Upper lobe of left lung (tissue), 6 donors: ENCODE data around the gene ENOPH1. TPM values are rescaled to one million over a fixed set of nuclear protein-coding genes. Genes with fewer than 3 reads are reported as not detected.

Experiments
- ATAC-seq, 2 donors: fragments of 200-7000 bp; cut with Tn5 transposase; one replicate each; pipeline ENCODE4 v1.9.1; 2022; ENCODE audit warnings: mild to moderate bottlenecking in 2 of 2, moderate library complexity in 2 of 2; ENCODE audit not compliant: low FRiP score in 2 of 2
- DNase-seq, 2 donors: peaks; one replicate each; pipeline ENCODE4 v3.0.0-alpha.2; 2019 to 2020
- H3K27ac ChIP-seq, 4 donors: fragments of 200-600 bp; sonication (generic); one replicate each; pipeline ENCODE4 v1.5.1; 2016 to 2019
- H3K27me3 ChIP-seq, 4 donors: fragments of 200-600 bp; sonication (generic); one replicate each; pipeline ENCODE4 v1.5.1; 2017 to 2019
- H3K36me3 ChIP-seq, 4 donors: fragments of 200-600 bp; sonication (generic); one replicate each; pipeline ENCODE4 v1.5.1; 2016 to 2019
- H3K4me1 ChIP-seq, 4 donors: fragments of 200-600 bp; sonication (generic); one replicate each; pipeline ENCODE4 v1.5.1; 2018 to 2019
- H3K4me3 ChIP-seq, 4 donors: fragments of 200-600 bp; sonication (generic); one replicate each; pipeline ENCODE4 v1.5.1; 2017 to 2019; ENCODE audit warnings: mild to moderate bottlenecking in 2 of 4, moderate library complexity in 1 of 4
- H3K9me3 ChIP-seq, 4 donors: fragments of 200-600 bp; sonication (generic); one replicate each; pipeline ENCODE4 v1.5.1; 2018 to 2019
- EP300 ChIP-seq, 4 donors: sonication (generic); formaldehyde crosslinking; IDR thresholded peaks; one replicate each; pipeline ENCODE4 v1.5.1; 2017; ENCODE audit warnings: antibody characterized with exemption in 4 of 4, control low read depth in 2 of 4
- POLR2A ChIP-seq, 4 donors: fragments of 450-650 bp; IDR thresholded peaks; one replicate each; pipeline ENCODE4 v1.5.1; 2016 to 2017; ENCODE audit warnings: antibody characterized with exemption in 4 of 4, mild to moderate bottlenecking in 2 of 4
- POLR2AphosphoS5 ChIP-seq, 2 donors: sonication (generic); formaldehyde crosslinking; IDR thresholded peaks; one replicate each; pipeline ENCODE4 v1.5.1; 2017; ENCODE audit warnings: antibody characterized with exemption in 2 of 2
- WGBS, 2 donors: methylation state at CpG; one replicate each; pipeline ENCODE4 v1.1.5; 2017 to 2018; 5-methylcytosine and 5-hydroxymethylcytosine counted together
- small RNA-seq, 4 donors: library from RNA; depleted of rRNA; stranded (forward); fragments of <200 nt; gene quantifications; one replicate each; pipeline ENCODE3, GENCODE V24; 2016
- total RNA-seq, 6 donors: library from RNA; depleted of rRNA in 4 of 6; stranded (reverse); fragments of >200 nt in 4 of 6; gene quantifications; one replicate each; pipeline versions ENCODE4 v1.1.0 to v1.2.1, GENCODE V29; 2016 to 2021
- TF ChIP-seq, protein P1 (sequence below), 6 experiments: fragments of 450-650 bp in 4 of 6; fragments of 200-600 bp in 2 of 6; sonication (generic) in 2 of 6; IDR thresholded peaks; one replicate each; pipeline ENCODE4 v1.5.1; 2016 to 2019; ENCODE audit warnings: antibody characterized with exemption in 6 of 6
- donor health status: DM: no; HTN: no; CAD: no; lungs with moderate emphysema.
- donor health status: DM: no; HTN: yes; CAD: no; lungs with severe emphysema.

ENOPH1 gene
- total RNA-seq, 6 donors from 2014 or later: 8.4 to 29.9 (median 25.8) TPM

DNA sequence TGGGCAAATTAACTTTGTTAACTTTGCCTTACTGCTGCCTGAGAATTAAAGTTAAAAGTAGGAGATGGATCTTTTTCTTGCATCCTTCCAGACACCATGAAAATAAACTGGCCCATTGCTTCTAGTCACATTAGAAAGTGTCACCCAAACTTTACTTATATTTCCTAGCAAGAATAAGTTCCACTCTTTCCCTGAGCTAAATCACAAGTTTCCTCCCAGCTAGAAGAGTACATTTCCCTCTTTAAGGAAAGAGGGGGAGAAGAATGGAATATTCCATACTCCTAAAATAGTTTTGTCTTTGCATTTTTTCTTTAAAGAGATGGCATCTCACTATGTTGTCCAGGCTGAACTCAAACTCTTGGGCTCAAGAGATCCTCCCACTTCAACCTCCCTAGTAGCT is 77.6 kb downstream of the ENOPH1 start:
- ATAC-seq: no peak
- H3K9me3 ChIP-seq: no peaks in the 10 kb centered on the region
- no peak for TF ChIP-seq EP300 (IDR thresholded peaks at IDR 0.05)
- TF ChIP-seq POLR2AphosphoS5 (IDR thresholded peaks at IDR 0.05): no peak
- no peak for TF ChIP-seq POLR2A (IDR thresholded peaks at IDR 0.05)
- TF ChIP-seq, protein P1, sequence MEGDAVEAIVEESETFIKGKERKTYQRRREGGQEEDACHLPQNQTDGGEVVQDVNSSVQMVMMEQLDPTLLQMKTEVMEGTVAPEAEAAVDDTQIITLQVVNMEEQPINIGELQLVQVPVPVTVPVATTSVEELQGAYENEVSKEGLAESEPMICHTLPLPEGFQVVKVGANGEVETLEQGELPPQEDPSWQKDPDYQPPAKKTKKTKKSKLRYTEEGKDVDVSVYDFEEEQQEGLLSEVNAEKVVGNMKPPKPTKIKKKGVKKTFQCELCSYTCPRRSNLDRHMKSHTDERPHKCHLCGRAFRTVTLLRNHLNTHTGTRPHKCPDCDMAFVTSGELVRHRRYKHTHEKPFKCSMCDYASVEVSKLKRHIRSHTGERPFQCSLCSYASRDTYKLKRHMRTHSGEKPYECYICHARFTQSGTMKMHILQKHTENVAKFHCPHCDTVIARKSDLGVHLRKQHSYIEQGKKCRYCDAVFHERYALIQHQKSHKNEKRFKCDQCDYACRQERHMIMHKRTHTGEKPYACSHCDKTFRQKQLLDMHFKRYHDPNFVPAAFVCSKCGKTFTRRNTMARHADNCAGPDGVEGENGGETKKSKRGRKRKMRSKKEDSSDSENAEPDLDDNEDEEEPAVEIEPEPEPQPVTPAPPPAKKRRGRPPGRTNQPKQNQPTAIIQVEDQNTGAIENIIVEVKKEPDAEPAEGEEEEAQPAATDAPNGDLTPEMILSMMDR (IDR thresholded peaks at IDR 0.05): no peak

DNA sequence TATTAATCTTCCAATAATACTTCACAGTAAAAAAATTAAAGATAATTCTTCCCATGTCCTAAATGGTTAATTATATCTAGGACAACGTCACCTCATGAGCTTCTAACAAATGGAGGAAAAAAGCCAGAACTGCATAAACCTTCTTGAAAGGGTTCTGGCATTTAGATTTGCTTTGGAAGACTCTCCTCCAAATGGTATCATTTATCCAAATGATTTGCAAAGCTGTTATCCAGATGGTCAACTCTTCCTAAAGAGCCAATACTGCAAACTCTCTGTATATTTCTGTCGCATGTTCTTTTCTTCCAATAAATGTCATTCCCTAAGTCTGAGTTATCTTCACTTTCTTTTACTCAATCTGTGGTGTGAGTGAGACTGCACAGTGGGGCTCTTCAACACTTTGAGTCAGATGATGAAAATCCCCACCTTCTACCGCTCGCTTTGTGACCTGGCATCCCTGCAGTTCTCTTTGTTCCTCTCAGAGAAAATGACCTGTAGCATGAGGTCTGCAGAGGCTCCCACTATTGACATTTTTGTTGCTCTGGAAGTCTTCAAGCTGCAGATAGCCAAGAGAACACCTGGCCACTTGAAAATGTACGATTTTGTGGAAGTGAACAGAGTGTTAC is 78.5 kb downstream of the ENOPH1 start:
- Histone ChIP-seq H3K9me3 (no peaks in the 10 kb centered on the region), H3K4me3 (no peak overlapping the region), H3K27me3 (no peaks in the 10 kb centered on the region), H3K36me3 (no peaks in the 10 kb centered on the region), H3K27ac (no peak overlapping the region), H3K4me1 (no peaks in the 10 kb centered on the region)
- TF ChIP-seq POLR2A (IDR thresholded peaks at IDR 0.05): no peak
- ATAC-seq (no peak), DNase-seq (no peak)
- WGBS, 2 donors: 77 to 80% methylated on average over 5 of the region's 5 CpGs

More for the DNA sequence above, 77.6 kb downstream of the ENOPH1 start:
- no peaks in the 10 kb centered on the region for H3K4me1 ChIP-seq
- no peaks in the 10 kb centered on the region for H3K27me3 ChIP-seq
- H3K36me3 ChIP-seq: no peaks in the 10 kb centered on the region
- no peak for DNase-seq
- H3K27ac ChIP-seq: no peak overlapping the region
- no peak overlapping the region for H3K4me3 ChIP-seq

DNA sequence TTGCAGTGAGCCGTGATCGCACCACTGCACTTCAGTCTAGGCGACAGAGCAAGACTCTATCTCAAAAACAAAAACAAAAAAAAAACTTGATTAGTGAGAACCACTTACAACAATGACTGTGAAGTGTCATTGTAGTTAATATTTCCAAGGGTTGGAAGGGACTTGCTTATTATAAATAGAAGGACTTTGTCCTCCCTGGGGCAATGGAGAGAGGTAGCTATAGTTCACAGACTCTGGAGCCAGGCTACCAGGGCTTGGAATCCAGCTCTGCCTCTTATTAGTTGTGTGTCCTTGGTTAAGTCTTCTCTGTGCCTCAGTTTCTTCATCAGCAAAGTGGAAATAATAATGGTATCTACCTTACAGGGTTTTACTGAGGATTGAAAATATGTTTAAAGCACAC is 79.8 kb downstream of the ENOPH1 start:
- ATAC-seq (no peak), DNase-seq (no peak)
- H3K9me3 ChIP-seq: no peaks in the 10 kb centered on the region
- H3K4me1 ChIP-seq: no peaks in the 10 kb centered on the region
- H3K36me3 ChIP-seq: no peaks in the 10 kb centered on the region
- no peak overlapping the region for H3K27ac ChIP-seq
- WGBS, 2 donors: 95 to 96% methylated on average over 3 of the region's 3 CpGs
- TF ChIP-seq, protein P1 (IDR thresholded peaks at IDR 0.05): no peak
- no peak for TF ChIP-seq EP300 (IDR thresholded peaks at IDR 0.05)
- TF ChIP-seq POLR2A (IDR thresholded peaks at IDR 0.05): no peak
- no peak for TF ChIP-seq POLR2AphosphoS5 (IDR thresholded peaks at IDR 0.05)
- H3K4me3 ChIP-seq: no peak overlapping the region
- H3K27me3 ChIP-seq: no peaks in the 10 kb centered on the region

Small RNAs within 50 kb of the gene (small RNA-seq; reads per million reads assigned to genes)
- 0 to 0.06 (median 0) reads per million in 4 donors for gene RF00150

Other genes with a start within 250 kb of the ENOPH1 start
- 100 to 1,000 TPM in 5 of 6 donors, 10 to 100 TPM in 1; 75.9 to 182 (median 135) TPM for gene HNRNPD, start 56.6 kb upstream of the ENOPH1 start, total RNA-seq
- 100 to 1,000 TPM; 141 to 249 (median 186) TPM for gene HNRNPDL, start 128 bp upstream of the ENOPH1 start, total RNA-seq
- gene TMEM150C, start 131.4 kb downstream of the ENOPH1 start, total RNA-seq: 1 to 10 TPM; 2.7 to 6.8 (median 4.9) TPM